ENCODE measurements around the gene OR10A3. TPM values are rescaled to one million over a fixed set of nuclear protein-coding genes. Genes with fewer than 3 reads are reported as not detected.

OR10A3 gene
- total RNA-seq, 1 donor from 2014 or later: not detected

- DNase-seq (ENCODE audit: low read depth): no peak
- no peak overlapping the region for H3K4me3 ChIP-seq (ENCODE audit: low read depth, low read length)
- no peak for TF ChIP-seq CTCF (conservative IDR thresholded peaks at IDR 0.05; ENCODE audit: low read depth, low read length)
Measured at GRCh38 chr11:7911011-7911410, 30.5 kb downstream of the OR10A3 start.

GRCh38 chr11:7910286-7910788 lies 31.2 kb downstream of the OR10A3 start:
- no peak for DNase-seq (ENCODE audit: low read depth)
- TF ChIP-seq CTCF (conservative IDR thresholded peaks at IDR 0.05; ENCODE audit: low read depth, low read length): no peak
- no peak overlapping the region for H3K4me3 ChIP-seq (ENCODE audit: low read depth, low read length)

- DNase-seq (ENCODE audit: low read depth): no peak
- no peak for TF ChIP-seq CTCF (conservative IDR thresholded peaks at IDR 0.05; ENCODE audit: low read depth, low read length)
- no peak overlapping the region for H3K4me3 ChIP-seq (ENCODE audit: low read depth, low read length)
Measured at GRCh38 chr11:7909585-7910285, 31.8 kb downstream of the OR10A3 start.

GRCh38 chr11:7907121-7907520 lies 34.4 kb downstream of the OR10A3 start:
- TF ChIP-seq CTCF (conservative IDR thresholded peaks at IDR 0.05; ENCODE audit: low read depth, low read length): no peak
- no peak for DNase-seq (ENCODE audit: low read depth)
- H3K4me3 ChIP-seq (ENCODE audit: low read depth, low read length): no peak overlapping the region

- TF ChIP-seq CTCF (conservative IDR thresholded peaks at IDR 0.05; ENCODE audit: low read depth, low read length): no peak
Measured at GRCh38 chr11:7906481-7906880, 35.0 kb downstream of the OR10A3 start.

GRCh38 chr11:7905961-7906429 lies 35.5 kb downstream of the OR10A3 start:
- no peak for DNase-seq (ENCODE audit: low read depth)
- H3K4me3 ChIP-seq (ENCODE audit: low read depth, low read length): no peak overlapping the region
- TF ChIP-seq CTCF (conservative IDR thresholded peaks at IDR 0.05; ENCODE audit: low read depth, low read length): no peak

More at GRCh38 chr11:7906481-7906880, 35.0 kb downstream of the OR10A3 start:
- no peak overlapping the region for H3K4me3 ChIP-seq (ENCODE audit: low read depth, low read length)
- DNase-seq (ENCODE audit: low read depth): no peak

GRCh38 chr11:7905549-7905948 lies 36.0 kb downstream of the OR10A3 start:
- TF ChIP-seq CTCF (conservative IDR thresholded peaks at IDR 0.05; ENCODE audit: low read depth, low read length): no peak
- no peak overlapping the region for H3K4me3 ChIP-seq (ENCODE audit: low read depth, low read length)

More at GRCh38 chr11:7905549-7905948, 36.0 kb downstream of the OR10A3 start:
- DNase-seq (ENCODE audit: low read depth): no peak

Measured in epithelial cell of proximal tubule (primary cell).